ENCODE data around the gene CARF.

DNA sequence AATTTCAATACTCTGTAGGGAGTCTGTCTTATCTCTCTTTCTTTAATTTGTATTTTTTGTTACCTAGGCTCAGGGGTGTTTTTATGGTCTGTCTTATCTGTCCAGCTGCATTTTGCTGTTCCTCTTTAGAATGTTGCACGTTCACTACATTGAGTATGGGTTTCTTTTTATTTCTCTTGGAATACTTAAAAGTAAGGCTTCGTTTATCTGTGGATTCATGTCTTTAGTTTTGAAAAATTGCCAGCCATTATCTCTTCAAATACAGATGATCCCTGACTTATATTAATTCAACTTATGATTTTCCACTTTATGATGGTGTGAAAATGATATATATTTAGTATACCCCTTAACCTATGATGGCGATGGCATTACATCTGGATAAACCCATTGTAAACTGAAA lies 26.9 kb downstream of the CARF start:
- TF ChIP-seq ATF1 (CRISPR knock-in tag; IDR thresholded peaks at IDR 0.05) (no peak), SP1 (CRISPR knock-in tag; conservative IDR thresholded peaks at IDR 0.05) (no peak), CTCF (IDR thresholded peaks at IDR 0.05) (no peak), JUN (CRISPR knock-in tag; IDR thresholded peaks at IDR 0.05) (no peak), OVOL2 (CRISPR knock-in tag; IDR thresholded peaks at IDR 0.05; ENCODE audit: borderline replicate concordance) (no peak)
- TF ChIP-seq, protein P1, sequence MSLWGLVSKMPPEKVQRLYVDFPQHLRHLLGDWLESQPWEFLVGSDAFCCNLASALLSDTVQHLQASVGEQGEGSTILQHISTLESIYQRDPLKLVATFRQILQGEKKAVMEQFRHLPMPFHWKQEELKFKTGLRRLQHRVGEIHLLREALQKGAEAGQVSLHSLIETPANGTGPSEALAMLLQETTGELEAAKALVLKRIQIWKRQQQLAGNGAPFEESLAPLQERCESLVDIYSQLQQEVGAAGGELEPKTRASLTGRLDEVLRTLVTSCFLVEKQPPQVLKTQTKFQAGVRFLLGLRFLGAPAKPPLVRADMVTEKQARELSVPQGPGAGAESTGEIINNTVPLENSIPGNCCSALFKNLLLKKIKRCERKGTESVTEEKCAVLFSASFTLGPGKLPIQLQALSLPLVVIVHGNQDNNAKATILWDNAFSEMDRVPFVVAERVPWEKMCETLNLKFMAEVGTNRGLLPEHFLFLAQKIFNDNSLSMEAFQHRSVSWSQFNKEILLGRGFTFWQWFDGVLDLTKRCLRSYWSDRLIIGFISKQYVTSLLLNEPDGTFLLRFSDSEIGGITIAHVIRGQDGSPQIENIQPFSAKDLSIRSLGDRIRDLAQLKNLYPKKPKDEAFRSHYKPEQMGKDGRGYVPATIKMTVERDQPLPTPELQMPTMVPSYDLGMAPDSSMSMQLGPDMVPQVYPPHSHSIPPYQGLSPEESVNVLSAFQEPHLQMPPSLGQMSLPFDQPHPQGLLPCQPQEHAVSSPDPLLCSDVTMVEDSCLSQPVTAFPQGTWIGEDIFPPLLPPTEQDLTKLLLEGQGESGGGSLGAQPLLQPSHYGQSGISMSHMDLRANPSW (CRISPR knock-in tag; conservative IDR thresholded peaks at IDR 0.05; ENCODE audit: low read depth): no peak
- TF ChIP-seq, protein P2, sequence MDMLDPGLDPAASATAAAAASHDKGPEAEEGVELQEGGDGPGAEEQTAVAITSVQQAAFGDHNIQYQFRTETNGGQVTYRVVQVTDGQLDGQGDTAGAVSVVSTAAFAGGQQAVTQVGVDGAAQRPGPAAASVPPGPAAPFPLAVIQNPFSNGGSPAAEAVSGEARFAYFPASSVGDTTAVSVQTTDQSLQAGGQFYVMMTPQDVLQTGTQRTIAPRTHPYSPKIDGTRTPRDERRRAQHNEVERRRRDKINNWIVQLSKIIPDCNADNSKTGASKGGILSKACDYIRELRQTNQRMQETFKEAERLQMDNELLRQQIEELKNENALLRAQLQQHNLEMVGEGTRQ (CRISPR knock-in tag; IDR thresholded peaks at IDR 0.05): no peak

Measured in WTC11 (cell line).